ENCODE measurements around the gene SERINC2. TPM values are rescaled to one million over a fixed set of nuclear protein-coding genes. Genes with fewer than 3 reads are reported as not detected.

The SERINC2 gene
- total and polyA plus RNA-seq, 9 of the 15 experiments (the other 6 are each of a cell fraction or from before 2014, with no cell fraction given): 0.07 to 1.2 (median 0.70) TPM; not detected in 2

DNA sequence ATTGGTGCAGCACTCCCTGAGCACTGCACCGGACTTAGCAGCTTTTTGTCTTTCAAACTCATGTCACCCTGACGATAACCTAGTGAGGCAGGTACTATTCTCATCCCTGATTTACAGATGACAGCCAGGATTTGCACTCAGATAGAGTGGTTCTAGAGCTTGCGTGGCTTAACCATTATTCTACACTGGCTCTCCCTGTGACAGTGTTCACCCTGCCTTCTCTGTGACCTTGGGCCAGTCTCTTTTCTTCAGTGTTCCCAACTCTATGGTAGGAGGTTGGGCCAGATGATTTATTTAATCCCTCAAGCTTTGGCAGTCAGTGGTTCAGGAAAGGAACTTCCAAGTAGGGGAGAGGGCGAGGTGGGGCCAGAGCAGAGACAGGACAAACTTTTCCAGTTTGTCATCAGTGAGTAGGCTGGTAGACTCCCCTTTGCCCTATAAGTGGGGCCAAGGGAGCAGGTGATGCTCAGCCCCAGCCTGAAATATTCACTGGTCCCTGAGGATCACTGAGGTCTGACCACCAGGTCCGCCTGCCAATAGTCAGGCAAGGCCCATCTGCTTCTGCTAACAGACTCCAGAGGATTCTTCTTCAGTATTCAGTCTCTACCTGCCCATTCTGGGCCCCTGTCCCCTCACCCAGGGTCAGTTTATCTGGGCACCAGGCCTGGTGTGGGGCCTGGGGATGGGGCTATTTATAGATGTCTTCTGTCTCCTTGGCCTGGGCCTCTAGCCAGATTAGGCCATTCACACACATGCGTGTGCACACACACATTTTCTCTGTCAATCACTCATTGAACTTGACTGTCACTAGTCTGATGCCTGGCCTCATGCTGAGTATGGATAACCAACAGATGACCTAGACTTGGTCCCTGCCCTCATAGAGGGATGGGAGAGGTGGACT is 31.4 kb upstream of the SERINC2 start:
- no peaks in the 10 kb centered on the region for H3K9me3 ChIP-seq (replicated peaks; ENCODE audit: control insufficient read depth, insufficient read depth, low read depth, low read length)
- WGBS (ENCODE audit: insufficient coverage, low coverage, missing lambda C conversion rate): 6% methylated on average over 6 of the region's 6 CpGs
- peaks cover 4% of the 10 kb centered on the region; the same call in 1 of the 2 replicates for H4K20me1 ChIP-seq (replicated peaks; ENCODE audit: control insufficient read depth, insufficient read depth, low read length)
- intact Hi-C loops (cut with micrococcal nuclease) (no loop called here), in situ Hi-C loops (cut with MboI) (no loop called here)
- H3K27ac ChIP-seq (ENCODE audit: extremely low read depth, low read depth, low read length): no peak overlapping the region
- H3K9ac ChIP-seq (ENCODE audit: insufficient read depth in 1 of 2, low read depth in 2 of 2, low read length in 2 of 2): no peak overlapping the region
- FAIRE-seq: no peak
- no peak overlapping the region for H2AFZ ChIP-seq (ENCODE audit: low read depth, low read length)
- H3K9me1 ChIP-seq (ENCODE audit: control insufficient read depth, insufficient read depth, low read length): no peaks in the 10 kb centered on the region
- BruUV-seq (replicated peaks): no TSS peak
- ChIA-PET POLR2A (interaction anchor here (1.1 kb wide), 1 partner anchor 34 kb away, joined by 3 read pairs; no protein-coding TSS in a partner anchor), CTCF (ENCODE audit: low intra/inter-chr PET ratio) (no interaction called here)
- no peaks in the 10 kb centered on the region for H3K4me1 ChIP-seq (replicated peaks in 1 of 2; ENCODE audit: control insufficient read depth in 2 of 2, insufficient read depth in 2 of 2, low read length in 2 of 2)
- no peaks in the 10 kb centered on the region for H3K79me2 ChIP-seq (ENCODE audit: control insufficient read depth, insufficient read depth, low read length)
- no peak overlapping the region for H3K4me2 ChIP-seq (ENCODE audit: insufficient read depth, low read length)
- H3K27me3 ChIP-seq (ENCODE audit: control insufficient read depth in 2 of 2, insufficient read depth in 2 of 2, low read length in 2 of 2): peaks cover 11 to 27% of the 10 kb centered on the region in 2 experiments; a peak in 4 of 5 replicates
- no peaks in the 10 kb centered on the region for H3K36me3 ChIP-seq (ENCODE audit: control insufficient read depth, insufficient read depth, low read length)
- no peak for ATAC-seq
- H3K4me3 ChIP-seq: no peak overlapping the region
- DNase-seq (ENCODE audit: extremely low read depth in 1 of 4, low spot score in 3 of 4): no peak
- TF ChIP-seq ZNF165 (CRISPR knock-in tag; IDR thresholded peaks at IDR 0.05; ENCODE audit: borderline replicate concordance) (no peak), REST (IDR thresholded peaks at IDR 0.05; ENCODE audit: borderline replicate concordance) (no peak), REST (CRISPR knock-in tag; IDR thresholded peaks at IDR 0.05; ENCODE audit: low read depth) (no peak), NBN (IDR thresholded peaks at IDR 0.05; ENCODE audit: low read depth) (no peak), PKNOX1 (IDR thresholded peaks at IDR 0.05) (peak; percentile 44; the same call in 1 of the 2 replicates), MTA3 (IDR thresholded peaks at IDR 0.05; ENCODE audit: borderline replicate concordance) (no peak), RBM34 (IDR thresholded peaks at IDR 0.05; ENCODE audit: borderline replicate concordance, insufficient read depth, low read length) (no peak)
- TF ChIP-seq, protein P1, sequence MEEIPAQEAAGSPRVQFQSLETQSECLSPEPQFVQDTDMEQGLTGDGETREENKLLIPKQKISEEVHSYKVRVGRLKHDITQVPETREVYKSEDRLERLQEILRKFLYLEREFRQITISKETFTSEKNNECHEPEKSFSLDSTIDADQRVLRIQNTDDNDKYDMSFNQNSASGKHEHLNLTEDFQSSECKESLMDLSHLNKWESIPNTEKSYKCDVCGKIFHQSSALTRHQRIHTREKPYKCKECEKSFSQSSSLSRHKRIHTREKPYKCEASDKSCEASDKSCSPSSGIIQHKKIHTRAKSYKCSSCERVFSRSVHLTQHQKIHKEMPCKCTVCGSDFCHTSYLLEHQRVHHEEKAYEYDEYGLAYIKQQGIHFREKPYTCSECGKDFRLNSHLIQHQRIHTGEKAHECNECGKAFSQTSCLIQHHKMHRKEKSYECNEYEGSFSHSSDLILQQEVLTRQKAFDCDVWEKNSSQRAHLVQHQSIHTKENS (CRISPR knock-in tag; IDR thresholded peaks at IDR 0.05): no peak

Measured in K562 (cell line).